ENCODE data around the gene SIGLEC8. TPM values are rescaled to one million over a fixed set of nuclear protein-coding genes. Genes with fewer than 3 reads are reported as not detected.

SIGLEC8 gene
- total RNA-seq, 1 experiment from 2014 or later = not detected

GRCh38 chr19:51457351-51458013, 772 bp downstream of the SIGLEC8 start:
- ChIA-PET RAD21 (ENCODE audit: low non-redundant PET in 1 of 2, low total read pairs in 2 of 2, uncharacterized antibody in 2 of 2, unreplicated experiment in 2 of 2) (no interaction called here), CTCF (no interaction called here), POLR2A (no interaction called here)
- Histone ChIP-seq H3K9ac (ENCODE audit: low read length) (no peak overlapping the region), H3K4me1 (ENCODE audit: control insufficient read depth in 1 of 2, insufficient read depth in 2 of 2, low read length in 2 of 2) (no peaks in the 10 kb centered on the region), H3K4me3 (replicated peaks in 1 of 2; ENCODE audit: low read depth in 1 of 2, low read length in 2 of 2) (no peak overlapping the region), H3K79me2 (ENCODE audit: insufficient read depth, low read length) (no peaks in the 10 kb centered on the region), H3K27me3 (ENCODE audit: insufficient read depth, low read length) (no peaks in the 10 kb centered on the region), H3K27ac (ENCODE audit: low read depth, low read length) (no peak overlapping the region), H4K20me1 (ENCODE audit: insufficient read depth) (no peaks in the 10 kb centered on the region), H2AFZ (ENCODE audit: low read depth, low read length, poor library complexity, severe bottlenecking) (no peak overlapping the region), H3K4me2 (ENCODE audit: low read length) (no peak overlapping the region), H3K9me3 (ENCODE audit: control insufficient read depth in 1 of 2, insufficient read depth in 1 of 2, low read depth in 1 of 2, low read length in 2 of 2) (no peaks in the 10 kb centered on the region), H3K9me2 (ENCODE audit: insufficient read depth) (no peaks in the 10 kb centered on the region), H3K36me3 (ENCODE audit: control insufficient read depth in 1 of 2, insufficient read depth in 2 of 2, low read length in 2 of 2) (no peaks in the 10 kb centered on the region)
- ATAC-seq (no peak), DNase-seq (ENCODE audit: low read depth, low spot score) (no peak)
- no TSS peak for BruUV-seq (replicated peaks)
- intact Hi-C loops (cut with micrococcal nuclease) = no loop called here
- TF ChIP-seq SRF (IDR thresholded peaks at IDR 0.05; ENCODE audit: low read depth) (no peak), ZNF274 (IDR thresholded peaks at IDR 0.05; ENCODE audit: low read depth, low read length) (no peak), TCF7L2 (IDR thresholded peaks at IDR 0.05; ENCODE audit: borderline replicate concordance, extremely low read depth, insufficient read depth, insufficient read length) (no peak)

GRCh38 chr19:51456541-51457290, 1.5 kb downstream of the SIGLEC8 start:
- no peaks in the 10 kb centered on the region for H3K36me3 ChIP-seq (ENCODE audit: control insufficient read depth in 1 of 2, insufficient read depth in 2 of 2, low read length in 2 of 2)
- ChIA-PET RAD21 (ENCODE audit: low non-redundant PET in 1 of 2, low total read pairs in 2 of 2, uncharacterized antibody in 2 of 2, unreplicated experiment in 2 of 2) (no interaction called here), CTCF (no interaction called here), POLR2A (no interaction called here)
- no peak overlapping the region for H3K4me2 ChIP-seq (ENCODE audit: low read length)
- H3K9me2 ChIP-seq (ENCODE audit: insufficient read depth) = no peaks in the 10 kb centered on the region
- no peak overlapping the region for H2AFZ ChIP-seq (ENCODE audit: low read depth, low read length, poor library complexity, severe bottlenecking)
- ATAC-seq (no peak), DNase-seq (ENCODE audit: low read depth, low spot score) (no peak)
- H3K4me1 ChIP-seq (ENCODE audit: control insufficient read depth in 1 of 2, insufficient read depth in 2 of 2, low read length in 2 of 2) = no peaks in the 10 kb centered on the region
- no peak overlapping the region for H3K27ac ChIP-seq (ENCODE audit: low read depth, low read length)
- TF ChIP-seq ATF3 (IDR thresholded peaks at IDR 0.05) (no peak), SIN3A (IDR thresholded peaks at IDR 0.05; ENCODE audit: low read depth) (no peak), CTCF (IDR thresholded peaks at IDR 0.05 in 2 of 3, conservative IDR thresholded peaks at IDR 0.05 in 1 of 3; ENCODE audit: borderline replicate concordance in 1 of 3, insufficient read depth in 1 of 3, low read depth in 2 of 3, low read length in 2 of 3) (no peak), MAX (IDR thresholded peaks at IDR 0.05) (no peak), ZFX (IDR thresholded peaks at IDR 0.05) (no peak)
- no peak overlapping the region for H3K9ac ChIP-seq (ENCODE audit: low read length)
- H3K27me3 ChIP-seq (ENCODE audit: insufficient read depth, low read length) = no peaks in the 10 kb centered on the region
- H4K20me1 ChIP-seq (ENCODE audit: insufficient read depth) = no peaks in the 10 kb centered on the region
- H3K9me3 ChIP-seq (ENCODE audit: control insufficient read depth in 1 of 2, insufficient read depth in 1 of 2, low read depth in 1 of 2, low read length in 2 of 2) = no peaks in the 10 kb centered on the region
- H3K79me2 ChIP-seq (ENCODE audit: insufficient read depth, low read length) = no peaks in the 10 kb centered on the region
- H3K4me3 ChIP-seq (replicated peaks in 1 of 2; ENCODE audit: low read depth in 1 of 2, low read length in 2 of 2) = no peak overlapping the region
- intact Hi-C loops (cut with micrococcal nuclease) = no loop called here
- no TSS peak for BruUV-seq (replicated peaks)
